Measurements from ENCODE around the gene GFI1.

GFI1 gene

GRCh38 chr1:92473781-92474495, 12.8 kb downstream of the GFI1 start:
- TF ChIP-seq CTCF (IDR thresholded peaks at IDR 0.05; ENCODE audit: extremely low read depth, missing control alignments), result no peak
- DNase-seq (ENCODE audit: low spot score), result peak; percentile 41

- no peak for TF ChIP-seq CTCF (IDR thresholded peaks at IDR 0.05; ENCODE audit: extremely low read depth, missing control alignments)
These were observed 16.5 kb downstream of the GFI1 start for GRCh38 chr1:92470216-92470615.

GRCh38 chr1:92466683-92467352, 19.9 kb downstream of the GFI1 start:
- TF ChIP-seq CTCF (IDR thresholded peaks at IDR 0.05; ENCODE audit: extremely low read depth, missing control alignments), result no peak
- no peak for DNase-seq (ENCODE audit: low spot score)

More at GRCh38 chr1:92470216-92470615, 16.5 kb downstream of the GFI1 start:
- DNase-seq (ENCODE audit: low spot score), result no peak

- DNase-seq (ENCODE audit: low spot score), result no peak
- no peak for TF ChIP-seq CTCF (IDR thresholded peaks at IDR 0.05; ENCODE audit: extremely low read depth, missing control alignments)
These were observed 21.5 kb downstream of the GFI1 start for GRCh38 chr1:92465256-92465647.

GRCh38 chr1:92464588-92465255, 22.0 kb downstream of the GFI1 start:
- no peak for TF ChIP-seq CTCF (IDR thresholded peaks at IDR 0.05; ENCODE audit: extremely low read depth, missing control alignments)
- no peak for DNase-seq (ENCODE audit: low spot score)

- no peak for TF ChIP-seq CTCF (IDR thresholded peaks at IDR 0.05; ENCODE audit: extremely low read depth, missing control alignments)
- peak; percentile 65 for DNase-seq (ENCODE audit: low spot score)
These were observed 25.2 kb downstream of the GFI1 start for GRCh38 chr1:92461364-92462097.
